ENCODE results near the gene NRARP. TPM values are rescaled to one million over a fixed set of nuclear protein-coding genes. Genes with fewer than 3 reads are reported as not detected.

NRARP gene
- total RNA-seq, 2 experiments from 2014 or later = 6.9 to 8.9 TPM

DNA sequence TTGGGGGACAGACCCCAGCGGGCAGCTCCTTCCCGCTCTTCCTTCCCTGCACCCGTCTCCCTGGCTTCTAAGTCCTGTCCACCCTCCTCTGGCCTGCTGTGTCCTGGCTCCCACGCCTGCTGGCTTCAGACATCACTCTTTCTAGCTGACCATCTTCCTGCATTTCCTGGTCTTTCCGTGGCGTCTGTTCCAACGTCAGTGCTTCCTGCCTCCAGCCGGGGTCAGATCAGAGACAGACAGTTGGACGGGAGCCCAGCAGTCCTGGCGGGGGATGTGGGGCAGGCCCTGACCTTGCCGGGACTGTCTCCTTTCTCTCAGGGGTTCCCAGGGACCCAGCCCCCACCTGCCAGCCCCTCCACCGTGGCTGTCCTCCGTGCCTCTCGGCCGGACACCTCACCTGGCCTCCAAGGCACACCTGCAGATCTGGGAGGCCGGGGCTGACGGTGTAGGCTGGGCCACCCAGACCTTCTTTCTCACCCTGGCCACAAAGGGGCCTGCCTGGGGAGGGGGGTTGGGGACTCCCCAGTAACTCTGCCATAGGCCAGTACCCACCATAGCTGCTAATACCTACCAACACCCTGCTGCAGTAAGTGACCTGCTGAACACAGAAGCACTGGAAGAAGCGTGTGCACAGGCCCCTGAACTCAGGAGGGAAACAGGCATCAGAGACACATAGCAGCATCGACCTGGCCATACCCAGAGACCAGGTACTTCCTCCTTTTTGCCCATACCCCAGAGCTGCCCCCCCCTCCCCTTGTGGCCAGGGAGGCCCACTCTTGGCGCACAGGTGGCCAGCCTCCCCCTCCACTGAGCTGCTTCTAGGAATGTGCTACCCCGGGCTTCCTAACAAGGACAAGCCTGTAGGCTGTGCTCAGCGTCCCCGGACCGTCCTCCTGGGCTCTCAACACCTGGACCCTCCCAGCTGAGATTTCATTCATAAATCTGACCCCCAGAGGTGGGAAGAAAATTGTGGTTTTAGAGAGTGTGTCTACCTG, 5.1 kb downstream of the NRARP start:
- CTCF ChIA-PET (ENCODE audit: unreplicated experiment) = no interaction called here
- DNase-seq (ENCODE audit: low spot score) = peak; percentile 27

DNA sequence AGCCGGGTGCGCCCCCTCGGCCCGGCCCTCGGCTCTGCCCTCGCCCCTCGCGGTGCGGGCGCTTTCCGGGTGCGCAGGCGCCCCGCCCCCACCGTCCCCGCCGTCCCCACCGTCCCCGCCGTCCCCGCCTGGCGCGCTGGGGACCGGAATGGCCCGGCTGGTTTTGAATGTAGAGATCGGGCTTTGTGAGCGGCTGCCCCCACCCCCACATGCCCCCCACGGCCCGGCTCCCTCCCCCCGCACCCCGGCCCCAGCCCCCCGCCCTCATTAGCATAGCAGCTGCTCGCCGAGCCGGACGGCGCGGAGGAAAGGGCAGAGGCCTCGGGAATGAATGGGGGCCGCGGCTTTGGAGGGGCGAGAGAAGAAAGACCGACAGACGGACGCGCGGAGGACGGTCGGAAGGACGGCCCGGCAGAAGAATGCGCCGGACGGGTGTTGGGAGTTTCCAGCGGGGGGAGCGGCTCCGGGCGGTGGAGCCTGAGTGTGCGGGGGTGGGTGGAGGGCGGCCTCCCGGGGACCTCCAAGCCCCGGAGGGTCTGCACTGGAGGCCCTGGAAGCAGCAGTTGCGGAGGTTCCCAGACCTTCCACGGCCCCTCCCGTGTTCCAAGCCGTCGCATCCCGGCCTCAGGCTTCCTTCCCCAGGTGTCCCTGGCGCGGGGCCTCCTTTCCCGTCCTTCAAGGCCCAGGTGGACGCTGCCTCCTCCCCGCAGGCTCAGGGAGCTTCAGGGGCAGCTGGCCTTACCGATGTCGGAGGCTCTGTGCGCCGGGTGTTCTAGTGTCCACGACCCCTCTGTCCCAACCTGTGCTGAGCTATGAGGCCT, 6.0 kb downstream of the NRARP start:
- Histone ChIP-seq H3K4me2 (ENCODE audit: low read length) (peak overlapping the region; percentile 46; the same call in 1 of the 2 replicates), H2AFZ (ENCODE audit: low read length) (no peak overlapping the region), H4K20me1 (ENCODE audit: insufficient read depth, low read length) (no peaks in the 10 kb centered on the region), H3K36me3 (ENCODE audit: insufficient read depth, low read length) (no peaks in the 10 kb centered on the region), H3K4me1 (ENCODE audit: insufficient read depth, low read length, poor library complexity, severe bottlenecking) (peaks cover 38% of the 10 kb centered on the region), H3K4me3 (ENCODE audit: low read depth, low read length, poor library complexity, severe bottlenecking) (peak overlapping the region; percentile 55), H3K27ac (ENCODE audit: low read depth, low read length, poor library complexity, severe bottlenecking) (no peak overlapping the region), H3K9me3 (ENCODE audit: low read length) (no peaks in the 10 kb centered on the region; the same call in 1 of the 2 replicates), H3K9me2 (ENCODE audit: insufficient read depth, low read length) (no peaks in the 10 kb centered on the region), H3K79me2 (ENCODE audit: insufficient read depth, low read depth, low read length) (no peaks in the 10 kb centered on the region)
- no peak for DNase-seq (ENCODE audit: low spot score)
- TF ChIP-seq, protein P1, sequence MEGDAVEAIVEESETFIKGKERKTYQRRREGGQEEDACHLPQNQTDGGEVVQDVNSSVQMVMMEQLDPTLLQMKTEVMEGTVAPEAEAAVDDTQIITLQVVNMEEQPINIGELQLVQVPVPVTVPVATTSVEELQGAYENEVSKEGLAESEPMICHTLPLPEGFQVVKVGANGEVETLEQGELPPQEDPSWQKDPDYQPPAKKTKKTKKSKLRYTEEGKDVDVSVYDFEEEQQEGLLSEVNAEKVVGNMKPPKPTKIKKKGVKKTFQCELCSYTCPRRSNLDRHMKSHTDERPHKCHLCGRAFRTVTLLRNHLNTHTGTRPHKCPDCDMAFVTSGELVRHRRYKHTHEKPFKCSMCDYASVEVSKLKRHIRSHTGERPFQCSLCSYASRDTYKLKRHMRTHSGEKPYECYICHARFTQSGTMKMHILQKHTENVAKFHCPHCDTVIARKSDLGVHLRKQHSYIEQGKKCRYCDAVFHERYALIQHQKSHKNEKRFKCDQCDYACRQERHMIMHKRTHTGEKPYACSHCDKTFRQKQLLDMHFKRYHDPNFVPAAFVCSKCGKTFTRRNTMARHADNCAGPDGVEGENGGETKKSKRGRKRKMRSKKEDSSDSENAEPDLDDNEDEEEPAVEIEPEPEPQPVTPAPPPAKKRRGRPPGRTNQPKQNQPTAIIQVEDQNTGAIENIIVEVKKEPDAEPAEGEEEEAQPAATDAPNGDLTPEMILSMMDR (conservative IDR thresholded peaks at IDR 0.05; ENCODE audit: low read length) = no peak
- no peak for TF ChIP-seq EZH2phosphoT487 (IDR thresholded peaks at IDR 0.05; ENCODE audit: borderline replicate concordance, low read depth, low read length)
- ChIA-PET CTCF (ENCODE audit: unreplicated experiment) (no interaction called here), POLR2A (no interaction called here)
- no TSS peak for BruUV-seq (replicated peaks)
- intact Hi-C loops (cut with micrococcal nuclease; ENCODE audit: unreplicated experiment) = no loop called here

More for the DNA sequence above, 5.1 kb downstream of the NRARP start:
- H3K4me1 ChIP-seq (ENCODE audit: insufficient read depth, low read length, poor library complexity, severe bottlenecking) = peaks cover 43% of the 10 kb centered on the region
- H3K4me3 ChIP-seq (ENCODE audit: low read depth, low read length, poor library complexity, severe bottlenecking) = no peak overlapping the region
- no peak overlapping the region for H2AFZ ChIP-seq (ENCODE audit: low read length)
- no peaks in the 10 kb centered on the region for H3K9me2 ChIP-seq (ENCODE audit: insufficient read depth, low read length)
- no peak for TF ChIP-seq EZH2phosphoT487 (IDR thresholded peaks at IDR 0.05; ENCODE audit: borderline replicate concordance, low read depth, low read length)
- TF ChIP-seq, protein P1 (conservative IDR thresholded peaks at IDR 0.05; ENCODE audit: low read length) = no peak
- no TSS peak for BruUV-seq (replicated peaks)
- no peaks in the 10 kb centered on the region; the same call in 1 of the 2 replicates for H3K9me3 ChIP-seq (ENCODE audit: low read length)
- POLR2A ChIA-PET = no interaction called here
- H4K20me1 ChIP-seq (ENCODE audit: insufficient read depth, low read length) = no peaks in the 10 kb centered on the region
- no peak overlapping the region for H3K27ac ChIP-seq (ENCODE audit: low read depth, low read length, poor library complexity, severe bottlenecking)
- no peaks in the 10 kb centered on the region for H3K36me3 ChIP-seq (ENCODE audit: insufficient read depth, low read length)
- H3K4me2 ChIP-seq (ENCODE audit: low read length) = no peak overlapping the region
- no peaks in the 10 kb centered on the region for H3K79me2 ChIP-seq (ENCODE audit: insufficient read depth, low read depth, low read length)
- intact Hi-C loops (cut with micrococcal nuclease; ENCODE audit: unreplicated experiment) = no loop called here
